HG03103 (cell line): ENCODE results near the gene NLN.
"Not testable (repeated sequence)": the region's sequence is repeated elsewhere in the genome, so short reads cannot be mapped to it uniquely, and the experiment has no call there.

ENCODE experiments used
- ATAC-seq: cut with Tn5 transposase; IDR thresholded peaks from one replicate; pipeline ENCODE4 v1.9.1; 2021; ENCODE audit warnings: low read depth; ENCODE audit not compliant: unreplicated experiment

Gene NLN

GRCh38 chr5:65768723-65769346 is 46.8 kb downstream of the NLN start:
- no peak for ATAC-seq

- no peak for ATAC-seq
Measured at GRCh38 chr5:65769539-65769938, 47.5 kb downstream of the NLN start.

GRCh38 chr5:65771266-65771665 is 49.3 kb downstream of the NLN start:
- no peak for ATAC-seq

GRCh38 chr5:65772963-65773362 is 51.0 kb downstream of the NLN start:
- ATAC-seq: not testable (repeated sequence)

GRCh38 chr5:65774346-65774745 is 52.3 kb downstream of the NLN start:
- ATAC-seq: no peak

- no peak for ATAC-seq
Measured at GRCh38 chr5:65775476-65775875, 53.5 kb downstream of the NLN start.

GRCh38 chr5:65776441-65777141 is 54.6 kb downstream of the NLN start:
- no peak for ATAC-seq

- ATAC-seq: no peak
Measured at GRCh38 chr5:65778126-65778525, 56.1 kb downstream of the NLN start.

GRCh38 chr5:65779643-65780042 is 57.6 kb downstream of the NLN start:
- ATAC-seq: peak; percentile 69

- not testable (repeated sequence) for ATAC-seq
Measured at GRCh38 chr5:65788296-65788695, 66.3 kb downstream of the NLN start.

- no peak for ATAC-seq
Measured at GRCh38 chr5:65790371-65791163, 68.6 kb downstream of the NLN start.

GRCh38 chr5:65791712-65792673 is 70.0 kb downstream of the NLN start:
- no peak for ATAC-seq

GRCh38 chr5:65796269-65796668 is 74.3 kb downstream of the NLN start:
- ATAC-seq: no peak

- ATAC-seq: no peak
Measured at GRCh38 chr5:65796751-65797316, 74.8 kb downstream of the NLN start.

GRCh38 chr5:65797481-65797880 is 75.5 kb downstream of the NLN start:
- no peak for ATAC-seq

- ATAC-seq: no peak
Measured at GRCh38 chr5:65799857-65800256, 77.9 kb downstream of the NLN start.

GRCh38 chr5:65800775-65801174 is 78.8 kb downstream of the NLN start:
- no peak for ATAC-seq

GRCh38 chr5:65801352-65801783 is 79.4 kb downstream of the NLN start:
- no peak for ATAC-seq

- ATAC-seq: no peak
Measured at GRCh38 chr5:65802080-65802479, 80.1 kb downstream of the NLN start.

GRCh38 chr5:65802820-65803219 is 80.8 kb downstream of the NLN start:
- ATAC-seq: no peak
